RWPE1 (cell line): ENCODE measurements around the gene IP6K1.

Source experiments
- CTCF ChIA-PET: fragments of 350-600 bp; sonication (Branson Sonifier 250); formaldehyde crosslinking; extraction: SDS; loops from one replicate; lab custom pipeline; 2021; lab: Yijun Ruan, JAX
- POLR2A ChIA-PET: fragments of 400-600 bp; formaldehyde crosslinking; extraction: SDS; loops from one replicate; lab custom pipeline; 2020; ENCODE audit warnings: antibody characterized with exemption; ENCODE audit not compliant: low non-redundant PET; lab: Yijun Ruan, JAX
- DNase-seq: peaks from one replicate; pipeline ENCODE4 v3.0.0; 2012; ENCODE audit warnings: low spot score
- H3K27ac ChIP-seq: fragments of 450-650 bp; 2 replicates; pipeline ENCODE4 v1.5.1; 2017
- CTCF ChIP-seq: fragments of 450-650 bp; conservative IDR thresholded peaks from 2 replicates; pipeline ENCODE4 v1.5.1; 2017; ENCODE audit warnings: low read depth, mild to moderate bottlenecking

IP6K1 gene

GRCh38 chr3:49803465-49804140 lies 17.3 kb upstream of the IP6K1 start:
- POLR2A ChIA-PET: interaction anchor here (0.6 to 0.7 kb wide), 3 partner anchors 46 to 102 kb away, joined by 3 to 9 read pairs (median 4); no protein-coding TSS in a partner anchor
- TF ChIP-seq CTCF: no peak
- peak overlapping the region; percentile 98 for H3K27ac ChIP-seq
- DNase-seq: peak; percentile 68
- CTCF ChIA-PET: interaction anchor here (1.3 to 5.7 kb wide), 3 partner anchors 36 to 98 kb away, joined by 3 to 40 read pairs (median 9); no protein-coding TSS in a partner anchor

GRCh38 chr3:49802719-49803464 lies 16.6 kb upstream of the IP6K1 start, which contains the start of gene INKA1:
Gene INKA1, plus strand, starts transcription at chr3:49803261. Its CDS starts 132 bp downstream, at chr3:49803393.
- peak; percentile 92 for TF ChIP-seq CTCF
- H3K27ac ChIP-seq: peak within 1 kb of the TSS; percentile 98
- CTCF ChIA-PET: interaction anchor here (0.6 to 5.7 kb wide), 5 partner anchors 11 to 49 kb away, joined by 3 to 40 read pairs (median 4); partner anchors contain the start of gene UBA7
- peak; percentile 77 for DNase-seq
- POLR2A ChIA-PET: interaction anchor here (0.6 to 0.7 kb wide), 3 partner anchors 47 to 103 kb away, joined by 3 to 9 read pairs (median 4); no protein-coding TSS in a partner anchor

- CTCF ChIA-PET: interaction anchor here (5.7 kb wide), 1 partner anchor 38 kb away, joined by 40 read pairs; no protein-coding TSS in a partner anchor
These were observed 14.8 kb upstream of the IP6K1 start for GRCh38 chr3:49801160-49801559.

GRCh38 chr3:49799761-49800160 lies 13.4 kb upstream of the IP6K1 start, which contains the start of gene CDHR4:
Gene CDHR4, minus strand, starts transcription at chr3:49799873. Its CDS starts 61 bp downstream, at chr3:49799812.
- peak; percentile 79 for DNase-seq
- ChIA-PET POLR2A (no interaction called here), CTCF (interaction anchor here (5.7 kb wide), 1 partner anchor 40 kb away, joined by 40 read pairs; no protein-coding TSS in a partner anchor)
- peak within 1 kb of the TSS; percentile 73 for H3K27ac ChIP-seq
- TF ChIP-seq CTCF: no peak

More at GRCh38 chr3:49801160-49801559, 14.8 kb upstream of the IP6K1 start:
- POLR2A ChIA-PET: no interaction called here
- TF ChIP-seq CTCF: no peak
- no peak overlapping the region for H3K27ac ChIP-seq
- DNase-seq: no peak

GRCh38 chr3:49799105-49799504 lies 12.8 kb upstream of the IP6K1 start:
- no peak for TF ChIP-seq CTCF
- no peak for DNase-seq
- CTCF ChIA-PET: interaction anchor here (5.7 kb wide), 1 partner anchor 40 kb away, joined by 40 read pairs; no protein-coding TSS in a partner anchor
- peak overlapping the region; percentile 73 for H3K27ac ChIP-seq
- POLR2A ChIA-PET: no interaction called here
